Right cardiac atrium (tissue), 5 donors: ENCODE data around the gene TPCN2. TPM values are rescaled to one million over a fixed set of nuclear protein-coding genes. Genes with fewer than 3 reads are reported as not detected.
A peak's percentile ranks its signal among the peaks of the same experiment; 100 is the strongest.

Experiments
- ATAC-seq, 2 donors: fragments of 200-7000 bp; cut with Tn5 transposase; one replicate each; pipeline versions ENCODE4 v1.8.0 to v1.9.1; 2020; ENCODE audit warnings: moderate library complexity in 2 of 2, mild to moderate bottlenecking in 1 of 2
- DNase-seq, 3 donors: peaks; one replicate each; pipeline ENCODE4 v3.0.0-alpha.2; 2020
- H3K27ac ChIP-seq: one replicate; pipeline ENCODE4 v1.5.1; 2013; ENCODE audit warnings: mild to moderate bottlenecking, low read length, control low read depth, moderate library complexity
- H3K27me3 ChIP-seq: one replicate; pipeline ENCODE4 v1.6.1; 2013; ENCODE audit not compliant: control insufficient read depth, insufficient read depth
- H3K4me1 ChIP-seq: one replicate; pipeline ENCODE4 v1.6.1; 2013; ENCODE audit warnings: low read length; ENCODE audit not compliant: control insufficient read depth, insufficient read depth
- H3K4me3 ChIP-seq: one replicate; pipeline ENCODE4 v1.5.1; 2013; ENCODE audit warnings: low read length, control low read depth
- H3K9me3 ChIP-seq: one replicate; pipeline ENCODE4 v1.6.1; 2013; ENCODE audit warnings: low read length; ENCODE audit not compliant: control insufficient read depth
- WGBS: extraction: QIAGEN DNeasy Blood & Tissue Kit; methylation state at CpG from one replicate; pipeline ENCODE4 v1.1.7; 2013; 5-methylcytosine and 5-hydroxymethylcytosine counted together
- intact Hi-C, 4 donors: fragments of 100-400 bp; cut with DNase I; formaldehyde crosslinking; loops; one replicate each; pipeline versions ENCODE4 v1.11.0 to v1.14.0; 2022 to 2023
- polyA plus RNA-seq: library from polyadenylated mRNA; stranded (reverse); fragments of 200-250 nt; gene quantifications from one replicate; pipeline ENCODE4 v1.2.3, GENCODE V29; 2013
- total RNA-seq, 4 donors: library from RNA; stranded (reverse); fragmentation: NEBNext Ultra II Directional; extraction: Animal tissue kit (Norgen Biotek cat#: 25700); gene quantifications; one replicate each; pipeline ENCODE4 v1.2.1, GENCODE V29; 2021
- donor health status: healthy with polysubstance abuse.
- donor health status: DM: no; HTN: yes; CAD: no.
- donor health status: DM: no; HTN: no; CAD: no.
- donor health status: DM: no; HTN: yes; CAD: no; lungs with severe emphysema.
- donor health status: DM: yes; HTN: yes; CAD: no.

The TPCN2 gene
- total and polyA plus RNA-seq, 5 donors: 7.0 to 11.1 (median 8.3) TPM

- intact Hi-C loops: no loop called here
- H3K9me3 ChIP-seq: no peaks in the 10 kb centered on the region
- no peak overlapping the region for H3K27ac ChIP-seq
- no peaks in the 10 kb centered on the region for H3K27me3 ChIP-seq
- ATAC-seq: no peak
- H3K4me1 ChIP-seq: peaks cover 9% of the 10 kb centered on the region
- no peak overlapping the region for H3K4me3 ChIP-seq
- no peak for DNase-seq
Observed at GRCh38 chr11:69162505-69162904, 113.8 kb downstream of the TPCN2 start.

DNA sequence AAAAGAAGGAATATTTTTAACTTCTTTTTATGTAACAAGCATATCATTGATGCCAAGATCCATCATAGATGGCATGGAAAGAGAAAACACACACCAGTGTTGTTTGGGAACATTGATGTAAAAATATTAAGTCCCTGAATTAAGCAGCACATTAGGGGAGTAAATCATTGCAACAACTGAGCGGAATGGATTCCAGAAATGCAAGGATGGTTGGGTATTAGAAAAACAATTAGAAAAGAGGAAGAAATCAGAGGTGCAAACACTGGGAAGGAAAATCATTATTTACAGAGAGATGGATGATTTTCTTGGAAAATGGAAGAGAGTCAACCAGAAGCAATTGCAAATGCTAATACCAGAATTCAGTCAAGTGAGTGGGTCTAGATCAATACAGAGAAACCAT, 115.1 kb downstream of the TPCN2 start:
- 97% methylated on average over 1 of the region's 1 CpG for WGBS
- no peak overlapping the region for H3K27ac ChIP-seq
- H3K4me1 ChIP-seq: peaks cover 6% of the 10 kb centered on the region
- ATAC-seq: no peak
- H3K9me3 ChIP-seq: no peaks in the 10 kb centered on the region
- H3K4me3 ChIP-seq: no peak overlapping the region
- no peaks in the 10 kb centered on the region for H3K27me3 ChIP-seq
- intact Hi-C loops: no loop called here
- DNase-seq: no peak

DNA sequence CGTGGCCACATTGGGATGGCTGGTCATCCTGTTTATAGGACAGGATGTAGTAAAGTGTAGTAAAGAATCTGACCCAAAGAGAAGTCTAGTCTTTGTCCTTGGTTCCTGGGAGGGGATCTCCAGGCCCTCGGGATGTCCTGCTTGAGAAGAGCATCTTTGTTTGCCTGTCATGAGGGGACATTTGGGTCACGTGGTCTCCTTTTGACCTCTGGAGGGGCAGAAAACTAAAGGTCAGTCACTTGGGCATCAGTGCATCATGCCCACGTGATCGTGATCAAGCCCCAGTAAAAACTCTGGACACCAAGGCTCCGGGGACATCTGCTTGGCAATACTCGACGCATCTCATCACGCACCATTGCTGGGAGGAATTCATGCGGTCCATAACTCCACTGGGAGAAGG, 116.1 kb downstream of the TPCN2 start:
- no peak overlapping the region for H3K27ac ChIP-seq
- peaks cover 6% of the 10 kb centered on the region for H3K4me1 ChIP-seq
- no peaks in the 10 kb centered on the region for H3K9me3 ChIP-seq
- no peaks in the 10 kb centered on the region for H3K27me3 ChIP-seq
- intact Hi-C loops: no loop called here
- ATAC-seq: no peak
- no peak overlapping the region for H3K4me3 ChIP-seq
- no peak for DNase-seq
- 74% methylated on average over 10 of the region's 10 CpGs for WGBS

- Histone ChIP-seq H3K27me3 (no peaks in the 10 kb centered on the region), H3K27ac (no peak overlapping the region), H3K4me3 (no peak overlapping the region), H3K9me3 (no peaks in the 10 kb centered on the region), H3K4me1 (peaks cover 6% of the 10 kb centered on the region)
- intact Hi-C loops: no loop called here
- WGBS: 90% methylated on average over 2 of the region's 2 CpGs
- DNase-seq: no peak
- no peak for ATAC-seq
Observed at GRCh38 chr11:69165775-69166174, 117.0 kb downstream of the TPCN2 start.

DNA sequence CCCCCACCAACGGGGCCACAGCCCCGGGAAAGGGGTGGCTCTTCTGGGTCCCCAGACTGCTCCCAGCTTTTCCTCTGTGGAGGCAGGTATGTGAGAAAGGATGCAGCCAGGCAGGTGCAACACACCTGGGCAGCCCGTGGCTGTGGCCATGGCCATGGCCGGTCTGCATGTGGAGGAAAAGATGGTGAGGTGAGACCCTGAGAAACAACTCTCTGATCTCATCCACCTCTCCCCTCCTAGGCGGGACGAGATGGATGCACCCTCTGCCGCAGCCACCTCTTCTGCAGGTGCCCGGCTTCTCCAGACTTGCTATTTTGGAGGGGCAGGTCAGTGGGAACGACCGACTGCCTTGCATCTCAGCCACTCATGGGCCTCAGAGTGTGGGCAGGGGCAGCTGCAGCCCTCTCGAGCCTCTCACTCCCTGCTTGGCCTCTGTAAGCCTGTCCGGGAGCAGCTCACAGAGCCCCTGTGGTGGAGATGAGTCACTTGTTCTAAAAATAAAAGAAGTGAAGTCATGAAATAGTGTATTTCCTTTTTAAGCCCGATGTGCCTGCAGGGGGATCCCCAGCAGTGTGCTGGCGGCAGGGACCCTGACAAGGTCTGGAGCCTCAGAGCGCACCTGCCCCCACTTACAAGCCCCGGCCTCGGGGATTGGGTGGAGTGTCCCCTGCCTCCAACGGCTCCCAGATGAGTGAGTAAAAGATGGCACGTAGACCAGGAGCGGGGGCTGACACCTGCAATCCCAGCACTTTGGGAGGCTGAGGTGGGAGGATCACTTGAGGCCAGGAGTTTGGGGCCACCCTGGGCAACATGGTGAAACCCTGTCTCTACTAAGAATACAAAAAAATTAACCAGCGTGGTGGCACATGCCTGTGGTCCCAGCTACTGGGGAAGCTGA, 117.7 kb downstream of the TPCN2 start:
- Histone ChIP-seq H3K27ac (no peak overlapping the region), H3K9me3 (no peaks in the 10 kb centered on the region), H3K4me3 (no peak overlapping the region), H3K4me1 (peaks cover 2% of the 10 kb centered on the region), H3K27me3 (no peaks in the 10 kb centered on the region)
- ATAC-seq (peak; percentile 66 to 87), DNase-seq (no peak)
- 34% methylated on average over 21 of the region's 21 CpGs for WGBS
- intact Hi-C loops: no loop called here

- DNase-seq (no peak), ATAC-seq (peak; percentile 22 to 23)
- no peak overlapping the region for H3K27ac ChIP-seq
- H3K27me3 ChIP-seq: no peaks in the 10 kb centered on the region
- intact Hi-C loops: no loop called here
- no peaks in the 10 kb centered on the region for H3K9me3 ChIP-seq
- H3K4me1 ChIP-seq: peaks cover 2% of the 10 kb centered on the region
- WGBS: 91% methylated on average over 10 of the region's 10 CpGs
- H3K4me3 ChIP-seq: no peak overlapping the region
Observed at GRCh38 chr11:69167130-69167915, 118.6 kb downstream of the TPCN2 start.

- no peak overlapping the region for H3K4me3 ChIP-seq
- H3K4me1 ChIP-seq: peaks cover 2% of the 10 kb centered on the region
- ATAC-seq (no peak), DNase-seq (no peak)
- H3K27ac ChIP-seq: no peak overlapping the region
- H3K9me3 ChIP-seq: no peaks in the 10 kb centered on the region
- intact Hi-C loops: no loop called here
- H3K27me3 ChIP-seq: no peaks in the 10 kb centered on the region
- 82% methylated on average over 9 of the region's 9 CpGs for WGBS
Observed at GRCh38 chr11:69167916-69168691, 119.4 kb downstream of the TPCN2 start.

- 96% methylated on average over 3 of the region's 3 CpGs for WGBS
- Histone ChIP-seq H3K4me3 (no peak overlapping the region), H3K4me1 (peaks cover 2% of the 10 kb centered on the region), H3K9me3 (no peaks in the 10 kb centered on the region), H3K27ac (no peak overlapping the region), H3K27me3 (no peaks in the 10 kb centered on the region)
- intact Hi-C loops: no loop called here
- DNase-seq (no peak), ATAC-seq (no peak)
Observed at GRCh38 chr11:69169479-69169878, 120.7 kb downstream of the TPCN2 start.

DNA sequence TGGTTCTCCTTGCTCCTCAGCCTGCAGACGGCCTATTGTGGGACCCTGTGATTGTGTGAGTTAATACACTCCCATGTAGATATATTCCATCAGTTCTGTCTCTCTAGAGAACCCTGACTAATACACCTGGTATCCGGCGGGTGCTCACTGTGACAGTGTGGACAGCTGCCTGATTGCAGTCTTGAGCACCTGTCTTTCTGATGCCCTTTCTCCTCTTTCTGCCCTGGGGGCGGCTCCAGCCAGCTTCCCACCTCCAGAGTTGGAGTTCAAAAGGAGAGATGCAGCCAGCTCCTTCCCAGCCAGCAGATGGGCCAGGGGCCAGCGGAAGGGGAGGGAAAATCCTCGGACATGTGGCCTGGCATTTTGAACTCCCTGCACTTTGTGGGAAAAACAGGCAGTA, 122.0 kb downstream of the TPCN2 start:
- no peaks in the 10 kb centered on the region for H3K9me3 ChIP-seq
- intact Hi-C loops: no loop called here
- H3K4me3 ChIP-seq: no peak overlapping the region
- H3K27me3 ChIP-seq: no peaks in the 10 kb centered on the region
- H3K4me1 ChIP-seq: peaks cover 2% of the 10 kb centered on the region
- WGBS: 71% methylated on average over 6 of the region's 6 CpGs
- no peak overlapping the region for H3K27ac ChIP-seq
- no peak for DNase-seq
- no peak for ATAC-seq

DNA sequence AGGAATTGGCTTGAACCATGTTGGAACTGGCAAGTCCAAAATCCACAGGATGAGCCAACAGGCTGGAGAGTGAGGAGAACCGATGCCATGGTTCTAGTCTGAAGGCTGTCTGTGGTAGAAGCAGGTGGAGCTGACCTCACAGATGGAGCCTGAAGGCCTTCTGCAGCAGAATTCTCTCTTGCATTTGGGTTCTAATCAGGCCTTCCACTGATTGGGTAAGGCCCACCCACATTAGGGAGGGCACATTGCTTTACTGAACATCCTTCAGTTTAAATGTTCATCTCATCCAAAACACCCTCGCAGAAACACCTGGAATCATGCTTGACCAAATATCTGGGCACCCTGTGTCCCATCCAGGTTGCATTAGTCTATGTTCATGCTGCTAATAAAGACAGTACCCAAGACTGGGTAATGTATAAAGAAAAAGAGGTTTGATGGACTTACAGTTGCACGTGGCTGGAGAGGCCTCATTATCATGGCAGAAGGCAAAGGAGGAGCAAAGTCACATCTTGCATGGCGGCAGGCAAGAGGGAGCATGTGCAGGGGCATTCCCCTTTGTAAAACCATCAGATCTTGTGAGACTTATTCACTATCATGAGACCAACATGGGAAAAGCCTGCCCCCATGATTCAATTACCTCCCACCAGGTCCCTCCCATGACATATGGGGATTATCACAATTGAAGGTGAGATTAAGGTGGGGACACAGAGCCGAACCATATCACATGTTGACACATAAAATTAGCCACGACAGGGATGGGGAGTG, 122.9 kb downstream of the TPCN2 start:
- Histone ChIP-seq H3K4me3 (no peak overlapping the region), H3K4me1 (no peaks in the 10 kb centered on the region), H3K9me3 (no peaks in the 10 kb centered on the region), H3K27ac (no peak overlapping the region), H3K27me3 (no peaks in the 10 kb centered on the region)
- intact Hi-C loops: no loop called here
- ATAC-seq (no peak), DNase-seq (no peak)
- WGBS: 90% methylated on average over 6 of the region's 6 CpGs
